Activated CD4-positive, alpha-beta T cell treated with anti-CD3 and anti-CD28 coated beads for 4 hours (primary cell): Measurements from ENCODE around the gene RAB8A.
"Not testable (repeated sequence)": the region's sequence is repeated elsewhere in the genome, so short reads cannot be mapped to it uniquely, and the experiment has no call there.

Experiments
- DNase-seq, 2 donors: peaks; one replicate each; pipeline ENCODE4 v3.0.0-alpha.2; 2020

RAB8A gene

GRCh38 chr19:16078759-16079707, 32.7 kb upstream of the RAB8A start:
- DNase-seq = peak; percentile 68 to 74

- no peak for DNase-seq
Observed at GRCh38 chr19:16084067-16084685, 27.5 kb upstream of the RAB8A start.

GRCh38 chr19:16085115-16085514, 26.6 kb upstream of the RAB8A start:
- no peak for DNase-seq

GRCh38 chr19:16087404-16087803, 24.3 kb upstream of the RAB8A start:
- not testable (repeated sequence) for DNase-seq

- no peak for DNase-seq
Observed at GRCh38 chr19:16087940-16088339, 23.7 kb upstream of the RAB8A start.

GRCh38 chr19:16088351-16089009, 23.2 kb upstream of the RAB8A start:
- DNase-seq = no peak

GRCh38 chr19:16089010-16089846, 22.5 kb upstream of the RAB8A start:
- no peak for DNase-seq

GRCh38 chr19:16091546-16092475, 19.9 kb upstream of the RAB8A start:
- DNase-seq = no peak

GRCh38 chr19:16094360-16095070, 17.2 kb upstream of the RAB8A start:
- DNase-seq = no peak

GRCh38 chr19:16095071-16095571, 16.6 kb upstream of the RAB8A start:
- DNase-seq = no peak

GRCh38 chr19:16096280-16096855, 15.3 kb upstream of the RAB8A start:
- DNase-seq = no peak

GRCh38 chr19:16098416-16098768, 13.3 kb upstream of the RAB8A start:
- no peak for DNase-seq

GRCh38 chr19:16098821-16099220, 12.9 kb upstream of the RAB8A start:
- no peak for DNase-seq

GRCh38 chr19:16099314-16099965, 12.2 kb upstream of the RAB8A start:
- not testable (repeated sequence) for DNase-seq

- no peak for DNase-seq
Observed at GRCh38 chr19:16100524-16100923, 11.2 kb upstream of the RAB8A start.

GRCh38 chr19:16104722-16105121, 7.0 kb upstream of the RAB8A start:
- no peak for DNase-seq

GRCh38 chr19:16106121-16106520, 5.6 kb upstream of the RAB8A start:
- DNase-seq = no peak

- no peak for DNase-seq
Observed at GRCh38 chr19:16111909-16112752, 442 bp downstream of the RAB8A start.

- DNase-seq = no peak
Observed at GRCh38 chr19:16112778-16113177, 1.1 kb downstream of the RAB8A start.
